Skeletal muscle satellite cell (primary cell): Measurements from ENCODE around the gene FREM2.

ENCODE experiments used
- H3K27me3 ChIP-seq: 2 replicates; pipeline ENCODE4 v1.7.0; 2013; ENCODE audit warnings: low read length; ENCODE audit not compliant: control insufficient read depth, insufficient read depth
- H3K36me3 ChIP-seq: 2 replicates; pipeline ENCODE4 v1.7.0; 2013; ENCODE audit warnings: mild to moderate bottlenecking, control low read depth, low read length; ENCODE audit not compliant: insufficient read depth
- H3K4me1 ChIP-seq: 2 replicates; pipeline ENCODE4 v1.7.0; 2013; ENCODE audit warnings: low read length; ENCODE audit not compliant: control insufficient read depth, insufficient read depth
- H3K4me2 ChIP-seq: 2 replicates; pipeline ENCODE4 v1.7.0; 2013; ENCODE audit warnings: mild to moderate bottlenecking, low read length
- H3K4me3 ChIP-seq: 2 replicates; pipeline ENCODE4 v1.7.0; 2013; ENCODE audit warnings: low read length
- H3K9ac ChIP-seq: 2 replicates; pipeline ENCODE4 v1.7.0; 2013; ENCODE audit warnings: mild to moderate bottlenecking, low read depth, low read length, moderate library complexity
- H3K9me3 ChIP-seq: replicated peaks from 2 replicates; pipeline ENCODE4 v1.7.0; 2013; ENCODE audit warnings: mild to moderate bottlenecking, control low read depth, low read length

Gene FREM2

GRCh38 chr13:38803531-38803930, 116.7 kb downstream of the FREM2 start:
- no peak overlapping the region for H3K9ac ChIP-seq
- no peaks in the 10 kb centered on the region for H3K36me3 ChIP-seq
- no peak overlapping the region for H3K4me3 ChIP-seq

GRCh38 chr13:38804061-38804460, 117.2 kb downstream of the FREM2 start:
- Histone ChIP-seq H3K9me3 (no peaks in the 10 kb centered on the region), H3K27me3 (no peaks in the 10 kb centered on the region), H3K4me3 (no peak overlapping the region), H3K4me2 (no peak overlapping the region), H3K4me1 (no peaks in the 10 kb centered on the region), H3K36me3 (no peaks in the 10 kb centered on the region), H3K9ac (no peak overlapping the region)

More at GRCh38 chr13:38803531-38803930, 116.7 kb downstream of the FREM2 start:
- H3K9me3 ChIP-seq, result no peaks in the 10 kb centered on the region
- peaks cover 2% of the 10 kb centered on the region for H3K27me3 ChIP-seq
- H3K4me2 ChIP-seq, result no peak overlapping the region
- no peaks in the 10 kb centered on the region for H3K4me1 ChIP-seq

- Histone ChIP-seq H3K4me2 (no peak overlapping the region), H3K9ac (no peak overlapping the region), H3K36me3 (no peaks in the 10 kb centered on the region), H3K4me3 (no peak overlapping the region), H3K9me3 (no peaks in the 10 kb centered on the region), H3K4me1 (no peaks in the 10 kb centered on the region), H3K27me3 (no peaks in the 10 kb centered on the region)
These were observed 117.7 kb downstream of the FREM2 start for GRCh38 chr13:38804536-38804935.

DNA sequence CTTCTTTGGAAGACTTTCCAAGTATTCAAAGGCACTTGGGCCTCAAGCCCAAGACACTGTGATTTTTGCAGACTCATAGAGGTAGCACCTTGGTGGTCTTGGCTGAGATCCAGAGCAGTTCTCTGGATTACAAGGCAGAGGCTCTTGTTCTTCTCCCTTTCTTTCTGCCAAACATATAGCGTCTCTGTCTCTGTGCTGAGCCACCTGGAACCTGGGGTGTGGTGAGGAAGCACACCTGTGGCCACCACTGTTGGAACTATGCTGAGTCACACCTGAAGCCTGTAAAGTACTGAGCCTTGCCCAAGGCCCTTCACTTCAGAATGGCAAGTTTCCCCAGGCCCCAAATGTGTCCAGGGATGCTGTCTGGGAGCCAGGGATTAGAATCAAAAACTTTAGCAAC, 127.5 kb downstream of the FREM2 start:
- H3K9ac ChIP-seq, result no peak overlapping the region
- H3K36me3 ChIP-seq, result no peaks in the 10 kb centered on the region
- H3K27me3 ChIP-seq, result peaks cover 4% of the 10 kb centered on the region
- H3K4me3 ChIP-seq, result no peak overlapping the region
- H3K4me2 ChIP-seq, result no peak overlapping the region
- H3K4me1 ChIP-seq, result no peaks in the 10 kb centered on the region
- H3K9me3 ChIP-seq, result no peaks in the 10 kb centered on the region

DNA sequence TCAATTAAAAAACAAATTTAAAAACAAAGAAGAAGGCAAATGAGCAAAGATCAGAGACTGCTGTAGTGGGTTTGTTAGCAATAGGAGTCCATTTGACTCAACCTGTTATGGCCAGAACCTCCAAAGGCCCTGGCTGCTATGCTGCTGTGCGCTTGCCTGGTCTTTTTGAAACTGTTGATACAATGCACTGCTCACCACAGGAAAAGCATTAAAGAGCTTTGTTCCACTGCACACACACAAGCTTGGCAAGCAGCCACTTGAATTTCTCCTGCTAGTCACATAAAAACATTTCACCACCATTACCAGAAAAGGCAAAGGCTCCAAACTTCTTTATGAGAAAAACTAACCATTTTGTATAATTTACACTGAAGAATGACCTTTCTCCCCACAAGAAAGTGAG, 132.2 kb downstream of the FREM2 start:
- H3K9ac ChIP-seq, result no peak overlapping the region
- H3K9me3 ChIP-seq, result no peaks in the 10 kb centered on the region
- H3K27me3 ChIP-seq, result peaks cover 4% of the 10 kb centered on the region
- no peak overlapping the region for H3K4me3 ChIP-seq
- no peaks in the 10 kb centered on the region for H3K36me3 ChIP-seq
- no peaks in the 10 kb centered on the region for H3K4me1 ChIP-seq
- H3K4me2 ChIP-seq, result no peak overlapping the region

- Histone ChIP-seq H3K9ac (no peak overlapping the region), H3K27me3 (peaks cover 4% of the 10 kb centered on the region), H3K9me3 (no peaks in the 10 kb centered on the region), H3K4me1 (no peaks in the 10 kb centered on the region), H3K4me2 (no peak overlapping the region), H3K36me3 (no peaks in the 10 kb centered on the region), H3K4me3 (no peak overlapping the region)
These were observed 132.7 kb downstream of the FREM2 start for GRCh38 chr13:38819596-38819995.

DNA sequence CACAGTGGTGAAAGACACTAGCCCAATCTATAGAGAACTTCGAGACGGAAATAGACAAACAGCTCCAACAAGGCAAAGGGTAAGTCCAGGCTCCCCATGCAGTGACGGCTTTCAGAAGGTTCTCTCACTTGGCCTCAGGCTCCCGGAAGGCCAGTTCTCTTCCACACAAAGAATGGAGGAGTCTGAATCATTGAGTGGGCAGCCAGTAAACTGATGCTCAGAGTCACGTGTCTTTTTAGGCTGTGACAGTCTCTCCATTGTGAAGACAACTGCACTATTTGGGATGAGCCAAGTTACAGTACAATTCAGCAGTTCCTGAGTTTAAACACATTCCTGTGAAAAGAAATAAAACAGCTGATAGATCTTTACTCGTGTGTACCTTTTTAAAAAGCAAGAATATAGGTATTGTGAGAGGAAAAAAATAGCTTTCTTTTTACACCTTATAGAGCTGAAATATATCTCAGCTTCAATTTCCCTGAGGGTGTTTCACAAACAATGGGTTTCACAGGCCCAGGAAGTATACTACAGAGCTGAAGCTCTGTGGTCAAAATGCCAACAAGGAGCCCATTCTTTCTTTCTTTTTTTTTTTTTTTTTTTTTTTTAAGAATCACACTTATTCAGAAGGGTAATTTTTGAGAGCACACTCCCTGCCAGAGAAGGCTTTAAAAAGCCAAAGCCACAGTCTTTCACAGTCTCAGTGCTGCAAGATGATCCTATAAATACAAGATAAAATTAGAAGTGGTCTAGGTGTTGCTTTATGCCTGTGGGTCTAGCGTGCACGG, 135.1 kb downstream of the FREM2 start:
- Histone ChIP-seq H3K9ac (no peak overlapping the region), H3K27me3 (peaks cover 8% of the 10 kb centered on the region), H3K4me1 (no peaks in the 10 kb centered on the region), H3K4me3 (no peak overlapping the region), H3K36me3 (no peaks in the 10 kb centered on the region), H3K4me2 (no peak overlapping the region), H3K9me3 (no peaks in the 10 kb centered on the region)

- Histone ChIP-seq H3K4me3 (no peak overlapping the region), H3K36me3 (no peaks in the 10 kb centered on the region), H3K9ac (no peak overlapping the region), H3K4me1 (no peaks in the 10 kb centered on the region), H3K9me3 (no peaks in the 10 kb centered on the region), H3K4me2 (no peak overlapping the region), H3K27me3 (peaks cover 10% of the 10 kb centered on the region)
These were observed 137.5 kb downstream of the FREM2 start for GRCh38 chr13:38824342-38824741.

- Histone ChIP-seq H3K27me3 (peaks cover 10% of the 10 kb centered on the region), H3K9ac (no peak overlapping the region), H3K4me3 (no peak overlapping the region), H3K4me1 (no peaks in the 10 kb centered on the region), H3K4me2 (no peak overlapping the region), H3K36me3 (no peaks in the 10 kb centered on the region), H3K9me3 (no peaks in the 10 kb centered on the region)
These were observed 139.4 kb downstream of the FREM2 start for GRCh38 chr13:38826182-38826813.

- H3K4me2 ChIP-seq, result no peak overlapping the region
- H3K27me3 ChIP-seq, result peaks cover 10% of the 10 kb centered on the region
- no peaks in the 10 kb centered on the region for H3K4me1 ChIP-seq
- no peaks in the 10 kb centered on the region for H3K9me3 ChIP-seq
- no peak overlapping the region for H3K9ac ChIP-seq
- H3K4me3 ChIP-seq, result no peak overlapping the region
- no peaks in the 10 kb centered on the region for H3K36me3 ChIP-seq
These were observed 143.7 kb downstream of the FREM2 start for GRCh38 chr13:38830442-38831045.

- Histone ChIP-seq H3K4me1 (no peaks in the 10 kb centered on the region), H3K4me3 (no peak overlapping the region), H3K9ac (no peak overlapping the region), H3K9me3 (no peaks in the 10 kb centered on the region), H3K36me3 (no peaks in the 10 kb centered on the region), H3K27me3 (peaks cover 6% of the 10 kb centered on the region), H3K4me2 (no peak overlapping the region)
These were observed 157.7 kb downstream of the FREM2 start for GRCh38 chr13:38844581-38844980.
